HTERT RPE-1 (cell line): Measurements from ENCODE around the gene NPEPL1.
"Not testable (repeated sequence)": the region's sequence is repeated elsewhere in the genome, so short reads cannot be mapped to it uniquely, and the experiment has no call there.

Experiments
- in situ Hi-C: fragments of 300-500 bp; cut with MboI; formaldehyde crosslinking; loops from 4 replicates; pipeline ENCODE4 v1.14.3; 2020; ENCODE audit warnings: low sequenced_read_pairs

NPEPL1 gene

GRCh38 chr20:58692579-58693225 is at the start of gene NPEPL1:
Gene NPEPL1 (plus strand): TSS chr20:58692800. CDS start chr20:58692901, 101 bp downstream.
- in situ Hi-C loops: no loop called here

DNA sequence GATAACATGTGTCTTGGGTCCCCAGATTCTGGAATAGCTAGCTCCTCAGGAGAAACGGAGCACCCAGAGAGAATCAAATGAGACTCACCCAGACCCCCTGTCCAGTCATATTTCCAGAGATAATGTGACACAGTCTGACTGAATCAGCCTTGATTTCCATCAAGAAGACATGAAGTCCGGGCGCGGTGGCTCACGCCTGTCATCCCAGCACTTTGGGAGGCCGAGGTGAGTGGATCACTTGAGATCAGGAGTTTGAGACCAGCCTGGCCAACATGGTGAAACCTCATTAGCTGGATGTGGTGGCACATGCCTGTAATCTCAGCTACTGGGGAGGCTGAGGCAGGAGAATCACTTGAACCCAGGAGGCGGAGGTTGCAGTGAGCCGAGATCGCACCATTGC is 49.7 kb upstream of the NPEPL1 start:
- in situ Hi-C loops: not testable (repeated sequence)

DNA sequence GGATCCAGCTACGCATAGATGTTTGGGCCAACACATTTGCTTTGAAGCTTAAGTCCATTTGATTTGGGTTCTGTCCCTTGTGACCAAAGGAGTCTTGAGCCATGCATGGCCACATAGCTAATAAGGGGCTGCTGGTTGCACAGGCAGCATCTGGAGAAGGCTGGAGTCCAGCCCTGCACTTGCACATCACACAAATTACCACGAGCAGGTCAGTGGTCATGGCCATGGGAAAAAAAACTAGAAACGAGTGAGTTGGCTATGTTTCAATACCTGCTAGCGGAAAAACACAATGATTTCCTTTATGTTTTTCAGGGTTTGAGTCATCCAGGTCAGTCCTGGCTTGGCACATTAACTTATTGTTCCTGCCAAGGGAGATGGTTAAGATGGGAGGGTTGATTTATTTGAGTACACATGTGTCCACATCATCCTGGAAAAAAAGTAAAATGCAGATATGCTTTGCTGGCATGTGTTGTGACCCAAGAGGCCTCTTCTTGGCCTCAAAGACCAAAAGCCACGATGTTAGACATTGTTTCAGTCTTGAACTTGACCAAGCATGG is 47.1 kb upstream of the NPEPL1 start:
- in situ Hi-C loops: no loop called here

GRCh38 chr20:58646257-58646656 is 46.3 kb upstream of the NPEPL1 start:
- in situ Hi-C loops: no loop called here

GRCh38 chr20:58646703-58647102 is 45.9 kb upstream of the NPEPL1 start:
- in situ Hi-C loops: no loop called here

DNA sequence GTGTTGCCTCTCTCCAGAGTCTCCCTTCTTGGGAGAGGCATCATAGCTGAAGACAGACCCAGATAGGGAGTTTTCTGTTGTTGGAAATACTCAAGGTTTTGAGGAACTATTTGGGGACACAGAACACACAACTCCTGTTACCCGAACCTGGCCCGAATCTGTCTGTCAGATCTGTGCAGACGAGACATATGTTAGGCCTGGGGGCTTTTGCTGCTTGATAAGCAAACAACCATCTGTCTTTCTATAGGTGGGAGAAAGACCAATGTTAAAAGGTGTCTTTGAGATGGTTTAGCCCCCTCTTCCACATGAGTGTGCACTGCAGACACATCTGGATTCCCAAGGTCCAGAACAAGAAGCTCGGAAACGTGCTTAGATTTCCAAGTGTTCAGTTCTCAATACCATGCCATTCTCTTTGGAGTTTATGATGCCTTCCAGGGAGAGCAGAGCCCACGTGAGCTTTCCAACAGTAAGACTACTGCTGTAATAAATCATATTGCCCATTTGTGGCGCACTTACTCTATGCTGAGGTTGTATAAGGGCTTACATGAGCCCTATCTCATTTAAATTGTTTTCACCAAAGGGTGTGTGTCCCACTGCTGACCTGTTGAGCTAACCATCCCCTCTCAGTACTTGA is 45.3 kb upstream of the NPEPL1 start:
- in situ Hi-C loops: no loop called here

DNA sequence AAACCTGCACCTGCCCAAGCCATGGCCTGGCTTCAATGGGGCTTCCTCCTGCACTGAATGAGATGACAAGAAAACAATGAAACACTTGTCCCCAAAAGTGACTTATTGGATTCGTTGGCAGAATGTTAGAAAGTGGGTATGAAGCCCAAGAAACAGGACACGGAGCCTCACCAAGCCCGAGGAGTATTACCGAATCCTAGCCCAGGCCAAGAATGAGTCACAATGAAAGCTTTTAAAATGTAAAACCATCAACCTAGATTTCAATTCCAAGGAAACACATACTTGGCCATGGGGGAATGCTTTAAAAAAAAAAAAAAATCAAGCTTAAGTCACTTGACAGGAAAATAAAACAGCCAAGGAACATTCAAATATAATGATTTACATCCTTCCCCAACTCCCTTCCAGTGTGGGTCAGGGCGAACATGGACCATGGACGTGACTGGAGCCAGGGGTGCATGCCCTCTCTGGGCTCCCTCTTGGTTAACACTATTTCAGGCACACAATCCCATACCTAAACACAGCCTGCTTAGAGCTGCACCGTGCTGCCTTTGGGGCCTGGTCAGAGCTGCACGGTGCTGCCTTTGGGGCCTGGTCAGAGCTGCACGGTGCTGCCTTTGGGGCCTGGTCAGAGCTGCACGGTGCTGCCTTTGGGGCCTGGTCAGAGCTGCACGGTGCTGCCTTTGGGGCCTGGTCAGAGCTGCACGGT is 44.7 kb upstream of the NPEPL1 start:
- in situ Hi-C loops: no loop called here

GRCh38 chr20:58648502-58648825 is 44.1 kb upstream of the NPEPL1 start:
- in situ Hi-C loops: not testable (repeated sequence)

DNA sequence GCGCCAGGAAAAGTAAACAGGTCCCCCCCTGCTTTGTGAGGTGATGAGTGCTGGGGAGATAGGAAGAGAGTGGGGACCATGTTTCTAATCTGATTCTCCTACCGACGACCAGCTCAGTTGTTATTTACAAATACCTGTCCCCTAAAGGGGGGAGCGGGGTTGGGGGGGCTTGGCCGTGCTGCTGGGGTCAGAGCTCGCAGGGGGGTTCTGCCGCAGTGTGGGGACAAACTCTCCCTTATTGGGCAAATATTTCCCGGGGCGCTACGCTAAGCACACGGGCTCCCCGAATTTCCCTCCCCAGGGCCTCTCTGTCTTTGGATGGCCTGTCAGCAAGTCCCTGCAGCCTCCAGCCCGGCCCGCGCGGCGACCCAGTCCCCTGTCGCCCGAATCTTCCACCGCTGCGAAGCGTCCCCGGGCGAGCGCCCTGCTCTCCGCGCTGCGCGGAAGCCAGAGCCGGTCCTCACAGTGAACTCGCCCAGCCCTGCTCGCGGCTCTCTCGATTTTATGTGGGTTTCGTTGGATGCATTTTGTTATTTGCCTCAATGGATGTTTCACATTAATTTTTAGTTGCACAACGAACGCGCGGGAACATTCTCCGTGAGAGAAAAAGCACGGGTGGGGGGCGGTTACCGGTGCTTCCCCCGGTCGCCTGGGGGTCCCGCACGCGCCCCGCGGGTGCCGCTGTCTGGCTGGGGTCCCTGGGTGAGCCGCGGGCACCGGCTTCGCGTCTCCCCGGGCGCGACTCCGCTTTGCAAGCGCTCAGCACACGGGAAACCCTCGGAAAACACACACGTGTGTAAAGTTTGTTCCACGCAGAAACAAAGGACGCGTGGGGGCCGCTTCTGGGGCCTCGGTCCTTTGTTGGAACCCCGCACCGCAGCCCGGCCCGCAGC is 43.1 kb upstream of the NPEPL1 start:
- in situ Hi-C loops: no loop called here

- in situ Hi-C loops: no loop called here
Measured at GRCh38 chr20:58650181-58650775, 42.3 kb upstream of the NPEPL1 start.

DNA sequence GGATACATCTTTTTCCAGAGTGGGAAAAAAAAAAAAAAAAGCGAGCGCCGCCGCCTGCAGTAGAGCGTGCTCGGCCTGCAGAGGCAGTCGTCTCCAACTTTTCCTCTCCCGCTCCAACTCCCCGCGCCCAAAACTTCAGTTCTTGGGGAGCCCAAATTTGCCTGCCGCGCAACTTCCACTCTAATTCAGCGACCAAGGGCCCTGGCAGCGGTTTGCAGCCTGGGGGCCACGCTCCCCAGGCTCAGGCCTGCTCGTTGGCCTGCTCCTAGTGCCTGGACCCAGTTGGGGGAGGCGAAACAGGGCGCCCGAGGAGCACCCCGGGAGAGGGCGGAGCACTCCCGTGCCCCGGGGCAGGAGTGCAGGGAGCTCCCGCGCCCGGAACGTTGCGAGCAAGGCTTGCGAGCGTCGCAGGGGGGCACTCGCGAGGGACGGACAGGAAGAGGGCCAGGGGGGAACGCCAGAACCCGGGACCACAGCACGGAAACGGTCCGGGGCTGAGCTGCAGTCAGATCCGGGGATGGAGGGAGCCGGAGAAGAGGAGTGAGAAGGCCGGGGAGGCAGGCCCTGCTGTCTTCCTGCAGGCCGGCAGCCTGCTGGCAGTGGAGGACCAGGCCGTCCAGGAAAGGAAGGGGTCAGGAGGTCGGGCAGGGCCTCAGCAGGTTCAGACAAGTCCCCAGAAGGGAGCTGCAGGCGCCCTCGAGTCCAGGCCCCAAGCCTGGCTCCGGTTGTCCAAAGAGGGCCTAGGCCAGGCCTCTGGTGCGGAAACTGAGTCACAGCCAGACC is 41.6 kb upstream of the NPEPL1 start, which contains the start of gene STX16:
Gene STX16 (plus strand): TSS at position 508 of the 783 bp plus-strand sequence. CDS start 724 bp downstream, outside the sequence.
- in situ Hi-C loops: no loop called here

DNA sequence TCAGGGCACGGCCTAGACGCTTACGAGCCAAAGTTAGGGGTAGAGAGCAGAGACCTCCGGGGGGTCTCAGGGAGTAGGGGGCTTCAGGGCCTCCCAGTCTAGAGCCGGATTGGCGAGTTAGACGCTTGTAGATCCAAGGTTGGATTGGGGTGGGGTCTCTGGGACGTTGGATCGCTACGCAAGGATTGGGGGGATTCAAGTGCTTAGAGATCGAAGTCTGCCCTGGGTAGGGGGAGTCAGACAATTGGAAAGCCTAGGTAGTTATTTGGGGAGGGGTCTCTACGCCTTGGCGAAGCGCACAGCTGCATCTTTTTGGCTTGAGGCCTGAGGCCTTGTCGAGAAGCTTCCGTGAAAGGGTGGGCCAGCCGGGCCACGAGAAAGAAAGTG is 41.0 kb upstream of the NPEPL1 start:
- in situ Hi-C loops: no loop called here

- in situ Hi-C loops: no loop called here
Measured at GRCh38 chr20:58651946-58652605, 40.5 kb upstream of the NPEPL1 start.

DNA sequence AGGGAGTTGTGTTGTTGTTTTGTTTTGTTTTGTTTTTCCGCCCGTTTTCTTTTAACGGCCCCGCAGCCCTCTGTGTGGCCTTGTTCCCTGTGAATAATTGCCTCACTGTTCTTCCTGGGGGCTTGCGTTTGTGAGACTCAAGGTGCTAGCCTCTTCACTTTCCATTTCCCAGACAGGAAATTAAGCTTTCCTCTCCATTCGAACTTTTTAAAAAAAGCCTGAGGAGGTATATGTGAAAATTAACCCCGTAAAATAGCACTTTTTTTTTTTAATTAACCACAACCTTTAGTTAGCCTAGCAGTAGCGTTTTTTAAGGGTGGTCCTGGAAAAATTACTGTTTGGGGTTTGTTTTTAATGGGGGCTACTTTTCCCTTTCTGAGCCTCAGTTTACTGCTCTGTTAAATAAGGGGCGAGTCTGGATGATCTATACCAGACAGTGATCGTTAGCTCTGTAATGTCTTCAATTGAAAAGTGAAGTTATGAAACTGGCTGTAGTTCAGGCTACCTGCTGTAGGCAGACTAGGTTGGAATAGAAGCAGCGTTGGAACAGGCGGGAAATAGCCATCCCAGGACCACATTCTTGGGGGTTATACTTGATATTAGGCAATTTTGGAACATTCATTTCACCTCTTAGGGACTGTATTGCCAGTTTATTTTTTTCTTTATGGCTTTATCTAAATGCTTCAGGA is 39.9 kb upstream of the NPEPL1 start:
- in situ Hi-C loops: no loop called here

DNA sequence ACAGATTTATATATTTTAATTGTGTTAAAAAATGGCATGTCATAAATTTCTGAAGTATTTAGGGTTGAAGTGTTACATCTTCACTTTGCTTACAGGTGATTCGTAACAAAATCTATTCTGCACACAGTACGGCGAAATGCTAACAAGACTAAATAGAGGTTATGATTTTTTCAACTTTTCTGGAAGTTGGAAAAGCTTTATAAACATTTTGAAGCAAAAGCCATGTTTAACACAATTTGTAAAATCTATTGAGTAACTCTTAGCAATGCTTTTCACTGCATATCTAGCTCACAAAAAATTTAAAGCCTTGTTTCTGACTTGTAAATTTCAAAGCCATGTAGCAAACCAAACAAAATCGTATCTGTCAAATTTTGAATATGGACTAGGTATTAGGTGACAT is 38.3 kb upstream of the NPEPL1 start:
- in situ Hi-C loops: no loop called here

DNA sequence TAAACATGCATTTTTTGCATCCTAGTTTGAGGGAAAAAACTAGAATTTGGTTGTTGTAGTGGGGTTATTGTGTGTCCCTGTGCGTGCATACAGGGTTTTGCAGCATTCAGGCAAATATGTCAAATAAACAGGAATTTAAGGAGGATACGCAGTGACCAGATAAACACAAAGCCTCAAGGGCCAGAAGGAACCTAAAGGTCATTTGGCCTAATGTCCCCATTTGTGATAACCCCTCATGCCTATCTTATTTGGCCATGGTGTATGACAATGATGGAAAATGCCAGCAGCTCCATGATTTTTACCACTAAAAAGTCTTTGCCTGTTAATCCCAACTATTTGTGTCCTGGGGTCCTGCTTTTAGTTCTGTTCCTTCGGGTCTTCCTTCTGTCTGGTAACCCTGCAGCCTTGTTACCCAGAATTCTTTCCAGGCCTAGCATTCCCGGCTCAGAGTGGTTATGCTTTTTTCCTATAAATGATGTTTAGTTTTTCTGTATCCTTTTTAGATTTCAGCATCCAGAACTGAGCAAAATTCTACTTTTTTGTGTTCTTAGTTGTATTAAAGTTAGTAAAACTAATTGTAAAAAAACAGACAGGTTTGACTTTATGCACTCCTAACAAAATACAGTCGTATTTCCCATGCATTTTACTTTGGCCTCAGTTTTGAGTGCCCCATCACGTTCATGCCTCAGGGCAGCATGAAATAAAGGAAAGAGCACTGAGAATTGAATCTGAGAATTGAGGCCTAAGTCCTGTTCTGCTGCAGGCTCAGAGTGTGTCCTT is 37.1 kb upstream of the NPEPL1 start:
- in situ Hi-C loops: no loop called here

DNA sequence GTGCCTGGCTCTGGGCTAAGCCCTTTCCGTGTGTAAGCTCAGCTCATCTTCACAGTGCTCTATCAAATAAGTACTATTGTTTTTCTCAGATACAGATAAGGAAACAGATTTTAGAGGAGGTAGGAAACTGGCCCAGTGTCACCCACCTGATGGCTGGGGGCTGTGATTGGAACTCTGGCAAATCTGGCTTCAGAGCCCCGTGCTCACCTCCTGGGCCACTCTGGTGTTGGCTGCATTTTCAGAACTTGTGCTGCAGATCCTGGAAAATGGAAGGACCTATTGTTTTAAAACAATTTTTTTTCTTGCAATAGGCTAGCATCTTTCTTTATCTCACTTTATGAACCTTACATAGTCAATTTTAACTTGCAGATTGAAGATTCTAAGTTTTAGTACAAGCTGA is 35.8 kb upstream of the NPEPL1 start:
- in situ Hi-C loops: no loop called here

DNA sequence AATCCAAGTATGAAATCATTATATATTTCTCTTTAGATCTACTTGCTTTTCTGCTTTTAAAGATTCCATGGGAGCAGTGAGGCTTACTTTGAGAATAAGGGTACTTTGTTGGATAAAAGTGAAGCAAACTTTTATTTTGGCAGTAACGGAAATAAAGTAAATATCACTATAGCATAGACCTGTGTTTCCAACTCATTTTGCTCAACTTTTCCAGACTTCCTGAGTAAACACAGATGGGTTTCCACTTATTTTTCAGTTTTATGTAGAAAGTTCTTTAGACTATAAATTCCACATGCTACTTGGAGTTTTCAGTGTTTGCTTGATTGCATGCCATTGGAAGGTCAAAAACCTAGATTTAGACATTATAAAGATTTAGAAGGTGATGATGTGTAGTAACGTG is 35.3 kb upstream of the NPEPL1 start:
- in situ Hi-C loops: no loop called here
